CD1c-positive myeloid dendritic cell (primary cell): ENCODE results near the gene GPR135.
A peak's percentile ranks its signal among the peaks of the same experiment; 100 is the strongest.

ENCODE experiments used
- DNase-seq: peaks from one replicate; pipeline ENCODE4 v3.0.0-alpha.2; 2016; ENCODE audit errors: extremely low spot score

GPR135 gene

GRCh38 chr14:59465316-59466135, at the start of gene GPR135:
Gene GPR135 (minus strand): TSS chr14:59465380. CDS start chr14:59465226, 154 bp downstream.
- no peak for DNase-seq

- DNase-seq: no peak
Measured at GRCh38 chr14:59511916-59512575, 46.9 kb upstream of the GPR135 start.

GRCh38 chr14:59510966-59511365, 45.8 kb upstream of the GPR135 start:
- DNase-seq: no peak

GRCh38 chr14:59510001-59510400, 44.8 kb upstream of the GPR135 start:
- DNase-seq: no peak

GRCh38 chr14:59509101-59509500, 43.9 kb upstream of the GPR135 start:
- no peak for DNase-seq

- no peak for DNase-seq
Measured at GRCh38 chr14:59507752-59508103, 42.5 kb upstream of the GPR135 start.

GRCh38 chr14:59507063-59507751, 42.0 kb upstream of the GPR135 start:
- DNase-seq: peak; percentile 56

GRCh38 chr14:59503256-59503655, 38.1 kb upstream of the GPR135 start:
- no peak for DNase-seq

- no peak for DNase-seq
Measured at GRCh38 chr14:59500732-59501131, 35.6 kb upstream of the GPR135 start.

GRCh38 chr14:59492384-59492783, 27.2 kb upstream of the GPR135 start:
- DNase-seq: no peak

- DNase-seq: no peak
Measured at GRCh38 chr14:59490756-59491155, 25.6 kb upstream of the GPR135 start.

GRCh38 chr14:59484639-59485175, 19.5 kb upstream of the GPR135 start:
- DNase-seq: peak; percentile 51

GRCh38 chr14:59483819-59484638, 18.8 kb upstream of the GPR135 start, which contains the start of the genes JKAMP and L3HYPDH:
Gene JKAMP (plus strand): TSS chr14:59484517. CDS start chr14:59484590, 73 bp downstream.
Gene L3HYPDH (minus strand): TSS chr14:59484408. CDS start chr14:59484316, 92 bp downstream.
- peak; percentile 98 for DNase-seq

- no peak for DNase-seq
Measured at GRCh38 chr14:59483363-59483762, 18.2 kb upstream of the GPR135 start.

- no peak for DNase-seq
Measured at GRCh38 chr14:59482541-59483331, 17.6 kb upstream of the GPR135 start.

- DNase-seq: peak; percentile 36
Measured at GRCh38 chr14:59481871-59482540, 16.8 kb upstream of the GPR135 start.

- DNase-seq: no peak
Measured at GRCh38 chr14:59481407-59481806, 16.2 kb upstream of the GPR135 start.

- no peak for DNase-seq
Measured at GRCh38 chr14:59480166-59480565, 15.0 kb upstream of the GPR135 start.

GRCh38 chr14:59478540-59478939, 13.4 kb upstream of the GPR135 start:
- DNase-seq: no peak

- DNase-seq: no peak
Measured at GRCh38 chr14:59475709-59476108, 10.5 kb upstream of the GPR135 start.
